Endometrium (tissue), 2 donors: Measurements from ENCODE around the gene SIKE1.
"Not testable (repeated sequence)": the region's sequence is repeated elsewhere in the genome, so short reads cannot be mapped to it uniquely, and the experiment has no call there.

Experiments
- FAIRE-seq: peaks from 2 replicates; lab custom pipeline; 2012; peaks lifted over from hg19 to GRCh38; lab: Jason Lieb, UNC
- donor health status: control.
- donor health status: control.

The SIKE1 gene

GRCh38 chr1:114755006-114755931 is 25.2 kb downstream of the SIKE1 start:
- no peak for FAIRE-seq

DNA sequence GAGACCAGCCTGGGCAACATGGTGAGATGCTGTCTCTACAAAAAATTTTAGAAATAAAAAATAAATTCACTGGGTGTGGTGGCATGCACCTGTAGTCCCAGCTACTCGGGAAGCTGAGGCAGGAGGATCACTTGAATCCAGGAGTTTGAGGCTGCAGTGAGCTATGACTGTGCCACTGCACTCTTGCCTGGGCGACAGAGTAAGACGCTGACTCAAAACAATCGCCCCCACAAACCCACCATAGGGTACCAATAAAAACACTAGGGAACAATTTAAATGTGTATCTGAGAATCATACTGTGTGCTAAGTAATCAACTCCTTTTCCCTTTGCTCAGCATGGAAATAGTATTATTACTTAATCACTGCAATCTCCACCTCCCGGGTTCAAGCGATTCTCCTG is 26.8 kb downstream of the SIKE1 start:
- not testable (repeated sequence) for FAIRE-seq

DNA sequence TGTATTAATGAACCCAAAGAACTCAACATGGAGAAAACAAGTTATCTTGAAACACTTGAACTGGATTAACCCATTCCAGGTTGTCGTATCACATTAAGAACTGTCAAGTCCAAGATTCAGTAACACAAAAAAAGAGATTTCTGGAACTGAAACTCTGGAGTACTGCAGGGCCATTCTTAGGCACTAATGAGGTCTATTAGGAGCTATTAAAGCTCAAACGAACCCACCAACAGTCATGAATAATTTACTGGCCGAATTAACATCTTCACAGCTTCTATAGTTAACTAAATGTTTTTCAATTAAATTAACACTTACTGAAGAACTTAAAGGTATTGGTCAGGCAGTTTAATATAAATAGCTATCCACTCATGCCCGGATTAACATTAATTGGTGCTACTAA is 27.3 kb downstream of the SIKE1 start:
- no peak for FAIRE-seq

GRCh38 chr1:114750780-114751179 is 29.7 kb downstream of the SIKE1 start:
- no peak for FAIRE-seq

GRCh38 chr1:114749835-114750234 is 30.6 kb downstream of the SIKE1 start:
- no peak for FAIRE-seq

- FAIRE-seq, result no peak
These were observed 33.9 kb downstream of the SIKE1 start for GRCh38 chr1:114746450-114747121.

GRCh38 chr1:114745291-114745690 is 35.2 kb downstream of the SIKE1 start:
- FAIRE-seq, result no peak

DNA sequence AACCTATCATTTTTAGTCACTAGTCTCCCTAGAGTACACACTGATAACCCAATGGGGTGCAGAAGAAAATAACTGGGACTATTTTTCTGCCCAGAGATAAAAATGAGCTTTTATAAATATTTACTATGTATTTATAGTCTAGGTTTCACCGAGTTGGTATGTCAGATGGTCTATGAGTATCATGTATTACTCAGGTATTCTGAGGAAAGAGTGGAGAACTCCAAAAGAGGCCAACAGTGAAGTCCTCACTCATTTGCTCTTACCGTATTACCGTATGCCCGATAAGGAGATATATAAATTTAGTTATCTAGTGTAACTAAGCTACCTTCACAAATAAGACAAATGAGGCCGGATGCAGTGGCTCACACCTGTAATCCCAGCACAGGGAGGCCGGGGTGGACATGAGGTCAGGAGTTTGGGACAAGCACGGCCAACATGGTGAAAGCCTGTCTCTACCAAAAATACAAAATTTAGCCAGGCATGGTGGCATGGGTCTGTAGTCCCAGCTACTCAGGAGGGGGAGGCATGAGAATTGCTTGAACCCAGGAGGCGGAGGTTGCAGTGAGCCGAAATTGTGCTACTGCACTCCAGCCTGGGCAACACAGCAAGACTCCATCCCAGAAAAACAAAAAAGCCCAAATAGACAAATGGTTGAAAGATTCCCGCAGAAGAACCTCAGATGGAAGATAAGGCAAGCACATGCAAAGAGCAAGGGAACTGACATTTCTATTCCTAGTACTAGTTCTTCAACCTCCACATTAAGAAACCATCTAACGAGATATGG is 38.3 kb downstream of the SIKE1 start:
- no peak for FAIRE-seq

DNA sequence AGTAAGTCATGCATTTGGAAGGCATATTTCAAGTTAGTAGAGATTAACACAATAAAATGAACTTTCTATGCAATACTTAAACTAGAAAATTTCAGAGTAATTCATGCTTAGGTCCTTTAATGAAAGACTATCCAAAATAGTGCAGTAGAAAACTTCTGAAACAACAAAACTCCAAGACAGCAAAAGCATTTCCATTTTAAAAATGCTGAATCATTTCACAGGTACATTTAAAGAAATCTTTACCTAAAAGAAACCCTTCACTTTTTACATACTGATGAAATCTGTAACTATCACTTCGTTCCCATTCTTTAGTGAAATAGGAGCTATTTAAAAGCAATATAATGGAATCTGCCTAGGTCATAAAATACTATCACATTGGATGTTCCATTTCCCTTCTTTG is 40.2 kb downstream of the SIKE1 start:
- FAIRE-seq, result no peak

DNA sequence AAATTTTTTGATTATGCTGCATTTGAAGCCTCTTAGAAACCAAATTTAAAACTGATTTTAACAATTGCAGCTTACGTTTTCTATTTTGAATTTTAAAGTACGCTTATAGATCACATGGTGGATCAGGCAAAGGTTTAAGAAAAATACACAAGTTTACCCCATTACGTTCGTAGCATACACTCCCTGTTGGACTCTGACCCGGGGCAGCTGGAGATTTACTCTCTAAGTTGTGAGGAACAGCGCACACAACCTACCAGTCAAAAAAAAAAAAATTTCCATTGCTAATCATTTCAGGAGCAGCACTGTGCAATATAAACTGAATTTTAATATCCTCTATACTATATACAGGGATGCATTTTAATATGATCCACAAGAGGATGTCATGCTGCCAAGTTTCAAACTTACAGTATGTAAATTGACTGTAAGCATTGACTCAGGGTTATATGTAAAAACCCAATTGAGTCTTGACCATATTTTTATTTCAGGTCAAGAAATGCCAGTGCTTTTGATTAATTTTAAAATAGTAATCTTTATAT is 43.1 kb downstream of the SIKE1 start:
- FAIRE-seq, result no peak

DNA sequence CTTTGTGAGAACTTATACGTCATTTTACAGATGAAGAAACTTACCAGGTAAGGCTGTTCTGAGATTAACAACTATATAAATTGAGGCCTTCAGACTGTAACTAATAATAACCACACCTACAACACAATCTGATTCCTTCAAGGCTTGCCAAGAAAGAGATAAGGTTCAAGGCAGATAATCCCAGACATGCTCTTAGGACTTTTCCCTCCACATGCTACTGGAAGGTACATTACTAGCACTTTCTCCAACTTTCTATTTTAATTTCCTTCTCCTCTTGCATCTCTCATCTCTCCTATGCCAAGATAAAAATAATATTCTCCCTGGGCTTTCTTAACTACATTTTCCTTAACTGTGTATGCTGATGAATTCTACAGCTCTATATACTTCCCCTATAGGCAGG is 45.0 kb downstream of the SIKE1 start:
- no peak for FAIRE-seq

GRCh38 chr1:114729782-114730181 is 50.7 kb downstream of the SIKE1 start:
- FAIRE-seq, result no peak

DNA sequence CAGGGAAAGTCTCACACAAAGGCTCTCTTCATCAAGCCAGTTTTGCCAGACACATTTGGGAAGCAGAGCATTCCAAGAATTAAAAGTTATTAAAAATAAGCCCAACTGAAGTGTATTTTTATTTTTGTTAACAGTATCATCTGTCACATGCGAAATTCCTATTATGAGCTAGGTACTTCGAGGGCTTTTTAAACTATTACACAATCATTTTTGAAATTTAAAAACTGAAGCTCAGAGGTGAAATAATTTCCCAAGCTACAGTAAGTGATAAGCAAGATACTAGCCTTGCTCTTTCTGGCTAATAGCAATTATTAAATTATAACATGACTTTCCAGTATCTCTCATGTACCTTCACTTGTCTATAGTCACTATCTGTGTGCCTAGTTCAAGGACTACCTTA is 51.9 kb downstream of the SIKE1 start:
- no peak for FAIRE-seq

DNA sequence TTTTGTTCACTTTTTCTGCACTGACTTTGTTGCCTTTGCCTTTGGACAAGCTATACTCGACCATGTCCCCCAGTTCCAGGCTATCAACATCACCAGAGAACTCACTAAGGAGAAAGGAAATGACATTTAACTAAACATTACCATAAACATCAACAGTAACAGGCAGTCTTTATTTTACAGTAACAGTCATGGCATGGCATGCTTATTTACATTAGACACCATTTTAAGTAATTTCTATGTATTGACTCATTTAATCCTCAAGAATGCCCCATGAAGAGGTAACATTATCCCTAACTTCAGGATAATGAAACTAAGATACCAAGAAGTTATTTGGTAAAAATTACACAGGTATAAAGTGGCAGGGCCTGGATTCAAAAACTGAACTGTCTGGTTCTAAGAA is 55.3 kb downstream of the SIKE1 start:
- no peak for FAIRE-seq

- FAIRE-seq, result no peak
These were observed 56.6 kb downstream of the SIKE1 start for GRCh38 chr1:114723915-114724314.

GRCh38 chr1:114723457-114723856 is 57.0 kb downstream of the SIKE1 start:
- no peak for FAIRE-seq

DNA sequence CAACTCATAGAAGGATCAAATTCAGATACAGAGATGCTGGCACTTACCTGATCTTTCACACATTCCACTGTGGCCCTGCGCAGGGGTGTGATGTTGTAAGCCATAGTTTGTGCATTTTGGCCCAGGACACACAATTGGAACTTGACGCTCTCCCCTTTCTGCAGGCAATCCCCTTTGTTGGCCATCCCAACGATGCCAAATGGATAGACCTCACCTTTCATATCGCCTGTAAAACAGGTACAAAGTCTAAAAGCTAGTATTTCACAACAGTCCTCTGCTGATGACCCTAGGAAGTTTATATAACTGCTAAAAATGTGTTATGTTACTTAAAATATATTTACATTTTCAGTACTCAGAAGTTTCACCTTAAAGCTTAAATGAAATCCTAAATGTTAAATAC is 60.0 kb downstream of the SIKE1 start:
- no peak for FAIRE-seq
